Neural progenitor cell (in vitro differentiated cells): ENCODE results near the gene ESRRB. TPM values are rescaled to one million over a fixed set of nuclear protein-coding genes. Genes with fewer than 3 reads are reported as not detected.

ENCODE experiments used
- DNase-seq: peaks from one replicate; pipeline ENCODE4 v3.0.0-alpha.2; 2016; ENCODE audit warnings: low spot score
- H2AFZ ChIP-seq: fragments of 200-600 bp; sonication (generic); replicated peaks from 2 replicates; pipeline ENCODE4 v1.6.1; 2016; ENCODE audit warnings: antibody characterized with exemption
- H3F3A ChIP-seq: fragments of 200-600 bp; sonication (generic); 2 replicates; pipeline ENCODE4 v1.6.1; 2016; ENCODE audit warnings: antibody characterized with exemption, low read depth
- H3K27ac ChIP-seq: fragments of 200-600 bp; sonication (generic); 2 replicates; pipeline ENCODE4 v1.5.1; 2016; ENCODE audit warnings: mild to moderate bottlenecking
- H3K27me3 ChIP-seq: fragments of 200-600 bp; sonication (generic); 2 replicates; pipeline ENCODE4 v1.6.1; 2016; ENCODE audit warnings: mild to moderate bottlenecking, moderate library complexity
- H3K36me3 ChIP-seq: fragments of 200-600 bp; sonication (generic); 2 replicates; pipeline ENCODE4 v1.5.1; 2016
- H3K4me1 ChIP-seq: fragments of 200-600 bp; sonication (generic); 2 replicates; pipeline ENCODE4 v1.6.1; 2016; ENCODE audit warnings: mixed run types
- H3K4me2 ChIP-seq: fragments of 200-600 bp; sonication (generic); 2 replicates; pipeline ENCODE4 v1.6.1; 2016
- H3K4me3 ChIP-seq: fragments of 200-600 bp; sonication (generic); 2 replicates; pipeline ENCODE4 v1.5.1; 2016
- H3K79me2 ChIP-seq: fragments of 200-600 bp; sonication (generic); 2 replicates; pipeline ENCODE4 v1.6.1; 2016; ENCODE audit warnings: low read depth
- H3K9ac ChIP-seq: fragments of 200-600 bp; sonication (generic); 2 replicates; pipeline ENCODE4 v1.6.1; 2016
- H3K9me3 ChIP-seq: fragments of 200-600 bp; sonication (generic); 2 replicates; pipeline ENCODE4 v1.5.1; 2016; ENCODE audit warnings: low read depth
- H4K20me1 ChIP-seq: fragments of 200-600 bp; sonication (generic); 2 replicates; pipeline ENCODE4 v1.6.1; 2016; ENCODE audit warnings: low read depth
- H3K27ac Mint-ChIP-seq: 3 replicates; pipeline ENCODE4 v1.8.0; 2021; ENCODE audit warnings: mixed read lengths
- H3K27me3 Mint-ChIP-seq: 2 replicates; pipeline ENCODE4 v1.8.0; 2022; ENCODE audit warnings: low read depth, mild to moderate bottlenecking, inconsistent platforms, moderate library complexity, mixed read lengths; ENCODE audit not compliant: insufficient read depth
- H3K36me3 Mint-ChIP-seq: 3 replicates; pipeline ENCODE4 v1.8.0; 2021; ENCODE audit warnings: mixed read lengths
- H3K4me1 Mint-ChIP-seq: 3 replicates; pipeline ENCODE4 v1.8.0; 2021; ENCODE audit warnings: mixed read lengths
- H3K4me3 Mint-ChIP-seq: 3 replicates; pipeline ENCODE4 v1.8.0; 2021; ENCODE audit warnings: mild to moderate bottlenecking, moderate library complexity, mixed read lengths
- H3K9me3 Mint-ChIP-seq: 3 replicates; pipeline ENCODE4 v1.8.0; 2020; ENCODE audit warnings: mixed read lengths
- CTCF ChIP-seq: fragments of 200-600 bp; sonication (generic); IDR thresholded peaks from 2 replicates; pipeline ENCODE4 v1.5.1; 2017; ENCODE audit warnings: antibody characterized with exemption, mild to moderate bottlenecking
- EZH2 ChIP-seq: fragments of 200-600 bp; sonication (generic); IDR thresholded peaks from 2 replicates; pipeline ENCODE4 v1.6.1; 2017; ENCODE audit warnings: antibody characterized with exemption, mild to moderate bottlenecking, moderate library complexity
- EZH2phosphoT487 ChIP-seq: fragments of 200-600 bp; sonication (generic); IDR thresholded peaks from 2 replicates; pipeline ENCODE4 v1.6.1; 2017; ENCODE audit warnings: antibody characterized with exemption
- total RNA-seq: library from RNA; depleted of rRNA; stranded (reverse); fragments of >200 nt; gene quantifications from 2 replicates; pipeline ENCODE4 v1.2.3, GENCODE V29; 2015; ENCODE audit warnings: low replicate concordance

Gene ESRRB
- total RNA-seq, 1 donor from 2014 or later = 1.3 TPM

DNA sequence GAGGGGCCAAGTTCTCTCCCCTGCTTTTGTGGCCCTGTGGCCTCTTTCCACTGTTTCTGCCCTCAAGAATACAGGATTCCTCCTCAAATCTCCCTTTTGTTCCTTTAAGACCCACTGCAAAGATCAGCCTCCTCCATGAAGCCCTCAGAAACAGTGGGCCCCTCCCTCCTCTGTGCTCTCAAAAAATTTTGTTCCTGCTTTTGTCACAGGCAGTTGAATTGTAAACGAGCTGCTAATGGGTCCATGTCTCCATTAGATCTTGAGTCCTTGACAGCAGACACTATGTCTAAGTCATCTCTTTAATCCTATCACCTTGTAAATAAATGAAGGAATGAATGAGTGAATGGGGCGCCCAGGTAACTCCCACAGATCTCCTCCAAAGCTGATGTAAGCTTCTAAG, 175.2 kb downstream of the ESRRB start:
- Histone ChIP-seq H3K27me3 (no peaks in the 10 kb centered on the region), H3K9me3 (no peaks in the 10 kb centered on the region), H3K4me3 (no peak overlapping the region), H3K9ac (no peak overlapping the region), H2AFZ (peak overlapping the region; percentile 69), H3K27ac (no peak overlapping the region), H3K4me2 (peak overlapping the region; percentile 13), H3K4me1 (peaks cover 15% of the 10 kb centered on the region), H3K79me2 (no peaks in the 10 kb centered on the region), H3K36me3 (no peaks in the 10 kb centered on the region), H3F3A (peaks cover 9% of the 10 kb centered on the region), H4K20me1 (no peaks in the 10 kb centered on the region)
- TF ChIP-seq EZH2 = no peak
- TF ChIP-seq CTCF = no peak
- TF ChIP-seq EZH2phosphoT487 = no peak
- no peaks in the 10 kb centered on the region for H3K27me3 Mint-ChIP-seq
- H3K4me3 Mint-ChIP-seq = no peak overlapping the region
- H3K27ac Mint-ChIP-seq = no peak overlapping the region
- no peaks in the 10 kb centered on the region for H3K9me3 Mint-ChIP-seq
- no peak for DNase-seq
- H3K36me3 Mint-ChIP-seq = no peaks in the 10 kb centered on the region
- peaks cover 13% of the 10 kb centered on the region for H3K4me1 Mint-ChIP-seq

Other genes starting within 250 kb of the ESRRB start
- 68.2 and 93.0 TPM in 2 replicates for gene GPATCH2L, start 224.2 kb upstream of the ESRRB start, total RNA-seq